K562 (cell line): ENCODE data around the gene DNAH9. TPM values are rescaled to one million over a fixed set of nuclear protein-coding genes. Genes with fewer than 3 reads are reported as not detected.

Source experiments
- ATAC-seq: fragments of 200-7000 bp; cut with Tn5 transposase; 3 replicates; pipeline ENCODE4 v1.9.1; 2020; ENCODE audit warnings: moderate library complexity
- BruUV-seq: library from RNA; stranded (reverse); fragments of 400-500 nt; replicated peaks from 2 replicates; lab custom pipeline; 2021; lab: Mats Ljungman, UMichigan
- CTCF ChIA-PET: fragments of 300-600 bp; formaldehyde crosslinking; extraction: SDS; loops from one replicate; lab custom pipeline; 2021; ENCODE audit warnings: low intra/inter-chr PET ratio; lab: Yijun Ruan, JAX
- POLR2A ChIA-PET: fragments of 300-600, 350-650 bp; sonication (Branson Sonifier 250); formaldehyde crosslinking; extraction: SDS; loops from one replicate; lab custom pipeline; 2021; ENCODE audit warnings: antibody characterized with exemption, inconsistent platforms; lab: Yijun Ruan, JAX
- DNase-seq, 4 experiments: peaks; one replicate each; pipeline versions ENCODE4 v3.0.0 to v3.0.0-alpha.2; 2011 to 2018; ENCODE audit warnings: low spot score in 3 of 4, mixed read lengths in 3 of 4; ENCODE audit errors: extremely low read depth in 1 of 4
- FAIRE-seq: peaks from 2 replicates; lab custom pipeline; 2011; peaks lifted over from hg19 to GRCh38; lab: Jason Lieb, UNC
- H2AFZ ChIP-seq: 2 replicates; pipeline ENCODE4 v1.6.0; 2011; ENCODE audit warnings: low read depth, low read length, control low read depth, inconsistent platforms
- H3K27ac ChIP-seq: fragments of 200-600 bp; 3 replicates; pipeline ENCODE4 v1.8.0; 2011; ENCODE audit warnings: low read depth, mild to moderate bottlenecking, control low read depth, inconsistent platforms, low read length, moderate library complexity, mixed read lengths; ENCODE audit errors: extremely low read depth
- H3K27me3 ChIP-seq, 2 experiments: fragments of 300-600 bp in 1 of 2; 2 replicates in 1 of 2; 3 replicates in 1 of 2; pipeline versions ENCODE4 v1.6.0 to v1.8.0; 2011; ENCODE audit warnings: inconsistent platforms in 2 of 2, low read length in 2 of 2, mild to moderate bottlenecking in 1 of 2, mixed read lengths in 1 of 2, moderate library complexity in 1 of 2; ENCODE audit not compliant: control insufficient read depth in 2 of 2, insufficient read depth in 2 of 2
- H3K36me3 ChIP-seq: fragments of 300-600 bp; 3 replicates; pipeline ENCODE4 v1.8.0; 2011; ENCODE audit warnings: mild to moderate bottlenecking, low read length, inconsistent platforms; ENCODE audit not compliant: control insufficient read depth, insufficient read depth
- H3K4me1 ChIP-seq, 2 experiments: fragments of 200-600 bp in 1 of 2; replicated peaks in 1 of 2; 2 replicates in 1 of 2; 3 replicates in 1 of 2; pipeline versions ENCODE4 v1.5.1 to v1.8.0; 2011; ENCODE audit warnings: inconsistent platforms in 2 of 2, low read length in 2 of 2, mild to moderate bottlenecking in 1 of 2, mixed read lengths in 1 of 2, moderate library complexity in 1 of 2; ENCODE audit not compliant: control insufficient read depth in 2 of 2, insufficient read depth in 2 of 2
- H3K4me2 ChIP-seq: 2 replicates; pipeline ENCODE4 v1.6.1; 2011; ENCODE audit warnings: low read length, control low read depth, inconsistent platforms, mixed read lengths; ENCODE audit not compliant: insufficient read depth
- H3K4me3 ChIP-seq: fragments of 200-600 bp; sonication (generic), shearing (Covaris generic); 2 replicates; pipeline ENCODE4 v1.5.1; 2016; ENCODE audit warnings: control low read depth, inconsistent platforms
- H3K79me2 ChIP-seq: fragments of 200-600 bp; 3 replicates; pipeline ENCODE4 v1.8.0; 2011; ENCODE audit warnings: low read length, inconsistent platforms; ENCODE audit not compliant: control insufficient read depth, insufficient read depth
- H3K9ac ChIP-seq, 2 experiments: 2 replicates each; pipeline versions ENCODE4 v1.6.0 to v1.6.1; 2011; ENCODE audit warnings: low read depth in 2 of 2, low read length in 2 of 2, control low read depth in 1 of 2, inconsistent platforms in 1 of 2, mild to moderate bottlenecking in 1 of 2, mixed read lengths in 1 of 2; ENCODE audit not compliant: insufficient read depth in 1 of 2
- H3K9me1 ChIP-seq: one replicate; pipeline ENCODE4 v1.6.0; 2011; ENCODE audit warnings: inconsistent platforms, mild to moderate bottlenecking, low read length, moderate library complexity; ENCODE audit not compliant: control insufficient read depth, insufficient read depth
- H3K9me3 ChIP-seq: replicated peaks from 2 replicates; pipeline ENCODE4 v1.5.1; 2011; ENCODE audit warnings: low read depth, low read length, inconsistent platforms; ENCODE audit not compliant: control insufficient read depth, insufficient read depth
- H4K20me1 ChIP-seq: replicated peaks from 2 replicates; pipeline ENCODE4 v1.6.1; 2011; ENCODE audit warnings: low read length, inconsistent platforms, mixed read lengths; ENCODE audit not compliant: control insufficient read depth, insufficient read depth
- ELF1 ChIP-seq: fragments of 200-800 bp; sonication (Bioruptor generic); IDR thresholded peaks from 2 replicates; pipeline ENCODE4 v1.6.1; 2016; ENCODE audit warnings: missing genetic modification characterization, missing compliant biosample characterization
- GABPA ChIP-seq: fragments of 200-800 bp; sonication (Bioruptor generic); conservative IDR thresholded peaks from 2 replicates; pipeline ENCODE4 v1.6.1; 2016; ENCODE audit warnings: low read depth, missing genetic modification characterization, missing compliant biosample characterization
- HCFC1 ChIP-seq: IDR thresholded peaks from 2 replicates; pipeline ENCODE4 v1.6.1; 2012; ENCODE audit warnings: low read depth, low read length, improper control_type of control experiment
- KLF6 ChIP-seq: fragments of 250-450 bp; sonication (Bioruptor Pico); IDR thresholded peaks from 2 replicates; pipeline ENCODE4 v1.4.0; 2020; ENCODE audit warnings: mild to moderate bottlenecking, moderate library complexity, borderline replicate concordance
- MCM3 ChIP-seq: fragments of 450-650 bp; IDR thresholded peaks from 2 replicates; pipeline ENCODE4 v1.6.1; 2016
- VEZF1 ChIP-seq: fragments of 200-800 bp; sonication (Bioruptor generic); IDR thresholded peaks from 2 replicates; pipeline ENCODE4 v1.6.1; 2017; ENCODE audit warnings: missing genetic modification characterization, missing compliant biosample characterization
- WGBS: fragments of 100-300 bp; shearing (Covaris generic); methylation state at CpG from one replicate; pipeline ENCODE4 v1.1.6; 2016; ENCODE audit warnings: low coverage, mixed read lengths; ENCODE audit not compliant: insufficient coverage; ENCODE audit errors: missing lambda C conversion rate; 5-methylcytosine and 5-hydroxymethylcytosine counted together
- in situ Hi-C: fragments of 300-500 bp; cut with MboI; formaldehyde crosslinking; loops from 4 replicates; pipeline ENCODE4 v1.15.0; 2018; ENCODE audit warnings: inconsistent platforms, mixed read lengths
- intact Hi-C: fragments of 100-400 bp; cut with micrococcal nuclease; formaldehyde crosslinking; loops from 2 replicates; pipeline ENCODE4 v1.14.2; 2022
- polyA plus RNA-seq, 8 experiments: library from polyadenylated mRNA; depleted of rRNA in 4 of 8; stranded (reverse) in 5 of 8; unstranded in 3 of 8; fragments of >200 nt; fragmentation: Nextera tagmentation in 2 of 8; fragmentation: Illumina TruSeq in 1 of 8; extraction: Ambion mirVana in 2 of 8; extraction: Trizol in 1 of 8; gene quantifications; 2 replicates each; pipeline versions ENCODE4 v1.2.1 to v1.2.3, GENCODE V29; 2011 to 2014; ENCODE audit warnings: inconsistent platforms in 1 of 8, missing spikeins in 1 of 8
- total RNA-seq, 7 experiments: library from RNA; depleted of rRNA in 6 of 7; stranded (reverse); fragments of >200 nt in 6 of 7; fragmentation: Illumina TruSeq in 2 of 7; extraction: Trizol in 2 of 7; gene quantifications; 2 replicates each; pipeline versions ENCODE4 v1.2.1 to v1.2.3, GENCODE V29; 2011 to 2021; ENCODE audit warnings: low replicate concordance in 1 of 7

The DNAH9 gene
- total and polyA plus RNA-seq, 9 of the 15 experiments (the other 6 are each of a cell fraction or from before 2014, with no cell fraction given): not detected

GRCh38 chr17:11559601-11560000 is 38.7 kb upstream of the DNAH9 start:
- WGBS: 0% methylated on average over 7 of the region's 7 CpGs
- H3K36me3 ChIP-seq: no peaks in the 10 kb centered on the region
- no peak overlapping the region for H3K4me3 ChIP-seq
- no peaks in the 10 kb centered on the region for H4K20me1 ChIP-seq
- H3K4me2 ChIP-seq: no peak overlapping the region
- no peaks in the 10 kb centered on the region for H3K9me3 ChIP-seq
- TF ChIP-seq KLF6 (CRISPR knock-in tag) (no peak), ELF1 (tag) (no peak), GABPA (tag) (no peak), MCM3 (no peak), VEZF1 (CRISPR knock-in tag) (no peak), HCFC1 (no peak)
- ChIA-PET CTCF (no interaction called here), POLR2A (interaction anchor here (0.7 kb wide), 1 partner anchor 117 kb away, joined by 3 read pairs; no protein-coding TSS in a partner anchor)
- no TSS peak for BruUV-seq
- H3K27ac ChIP-seq: no peak overlapping the region
- H3K9me1 ChIP-seq: no peaks in the 10 kb centered on the region
- intact Hi-C loops: no loop called here
- in situ Hi-C loops: no loop called here
- no peak for FAIRE-seq
- no peak overlapping the region for H2AFZ ChIP-seq
- no peak overlapping the region for H3K9ac ChIP-seq
- H3K27me3 ChIP-seq: no peaks in the 10 kb centered on the region; a peak in 1 of 5 replicates
- no peaks in the 10 kb centered on the region for H3K79me2 ChIP-seq
- H3K4me1 ChIP-seq: peaks cover 0 to 5% of the 10 kb centered on the region in 2 experiments; a peak in 2 of 5 replicates
- ATAC-seq: no peak
- DNase-seq: no peak
